HEK293T (cell line): ENCODE data around the gene MACROD2.

Experiments used
- CTCF ChIA-PET: fragments of 350-600 bp; formaldehyde crosslinking; extraction: SDS; loops from one replicate; lab custom pipeline; 2021; ENCODE audit warnings: antibody characterized with exemption, inconsistent platforms; lab: Yijun Ruan, JAX
- POLR2A ChIA-PET: fragments of 350-600 bp; formaldehyde crosslinking; extraction: SDS; loops from one replicate; lab custom pipeline; 2020; ENCODE audit warnings: antibody characterized with exemption, inconsistent platforms; lab: Yijun Ruan, JAX
- DNase-seq: peaks from one replicate; pipeline ENCODE4 v3.0.0; 2012; ENCODE audit warnings: mixed read lengths; ENCODE audit errors: extremely low spot score
- ARNT ChIP-seq: fragments of 450-650 bp; IDR thresholded peaks from 2 replicates; pipeline ENCODE4 v1.6.1; 2017; ENCODE audit warnings: mild to moderate bottlenecking
- BHLHE40 ChIP-seq: fragments of 450-650 bp; IDR thresholded peaks from 2 replicates; pipeline ENCODE4 v1.6.1; 2016; ENCODE audit warnings: mild to moderate bottlenecking, moderate library complexity, borderline replicate concordance
- CTBP1 ChIP-seq: fragments of 450-650 bp; IDR thresholded peaks from 2 replicates; pipeline ENCODE4 v1.6.1; 2016; ENCODE audit warnings: borderline replicate concordance
- ELF4 ChIP-seq: fragments of 450-650 bp; IDR thresholded peaks from 2 replicates; pipeline ENCODE4 v1.6.1; 2017; ENCODE audit warnings: antibody characterized with exemption
- FOXA1 ChIP-seq: fragments of 450-650 bp; IDR thresholded peaks from 2 replicates; pipeline ENCODE4 v1.6.1; 2016; ENCODE audit warnings: mild to moderate bottlenecking
- FOXK2 ChIP-seq: fragments of 450-650 bp; IDR thresholded peaks from 2 replicates; pipeline ENCODE4 v1.6.1; 2016; ENCODE audit warnings: mild to moderate bottlenecking
- FOXM1 ChIP-seq: fragments of 450-650 bp; IDR thresholded peaks from 2 replicates; pipeline ENCODE4 v1.6.1; 2017; ENCODE audit warnings: mild to moderate bottlenecking, borderline replicate concordance
- HDGF ChIP-seq: fragments of 450-650 bp; IDR thresholded peaks from 2 replicates; pipeline ENCODE4 v1.6.1; 2017; ENCODE audit warnings: antibody characterized with exemption, borderline replicate concordance
- L3MBTL2 ChIP-seq: fragments of 450-650 bp; conservative IDR thresholded peaks from 2 replicates; pipeline ENCODE4 v1.6.1; 2016; ENCODE audit warnings: mild to moderate bottlenecking
- LEF1 ChIP-seq: fragments of 450-650 bp; IDR thresholded peaks from 2 replicates; pipeline ENCODE4 v1.6.1; 2017; ENCODE audit warnings: mild to moderate bottlenecking, borderline replicate concordance
- NFRKB ChIP-seq: fragments of 450-650 bp; IDR thresholded peaks from 2 replicates; pipeline ENCODE4 v1.6.1; 2016; ENCODE audit warnings: mild to moderate bottlenecking, moderate library complexity
- PKNOX1 ChIP-seq: fragments of 450-650 bp; IDR thresholded peaks from 2 replicates; pipeline ENCODE4 v1.6.1; 2016
- SP1 ChIP-seq: fragments of 450-650 bp; IDR thresholded peaks from 2 replicates; pipeline ENCODE4 v1.6.1; 2017
- SUZ12 ChIP-seq: fragments of 450-650 bp; IDR thresholded peaks from 2 replicates; pipeline ENCODE4 v1.6.1; 2016; ENCODE audit warnings: mild to moderate bottlenecking
- TARDBP ChIP-seq: fragments of 450-650 bp; IDR thresholded peaks from 2 replicates; pipeline ENCODE4 v1.6.1; 2016
- ZNF384 ChIP-seq: fragments of 450-650 bp; IDR thresholded peaks from 2 replicates; pipeline ENCODE4 v1.6.1; 2016

The MACROD2 gene

DNA sequence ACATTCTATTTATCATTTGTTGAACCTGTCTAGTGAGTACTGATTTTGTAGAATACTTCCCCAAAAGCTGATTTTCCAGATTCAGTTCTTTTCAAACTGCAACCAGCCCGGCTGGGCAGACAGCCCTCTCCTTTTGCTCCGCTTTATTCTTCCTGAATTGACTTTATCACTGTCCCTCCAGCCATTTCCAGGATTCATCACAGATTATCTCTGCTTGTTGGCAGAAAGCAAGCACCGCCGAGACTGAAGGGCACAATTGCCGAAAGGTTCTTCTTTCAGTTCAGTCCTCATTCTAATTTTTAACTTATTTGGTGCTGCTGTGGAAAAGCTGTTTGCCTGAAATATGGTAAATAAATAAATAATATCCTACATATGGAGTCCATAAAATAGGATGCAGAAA lies 711.2 kb downstream of the MACROD2 start:
- DNase-seq = no peak
- TF ChIP-seq FOXA1 (no peak), ZNF384 (no peak), SP1 (no peak), NFRKB (no peak), ARNT (no peak), FOXM1 (no peak), SUZ12 (no peak), BHLHE40 (no peak), ELF4 (no peak)
- ChIA-PET POLR2A (no interaction called here), CTCF (no interaction called here)

DNA sequence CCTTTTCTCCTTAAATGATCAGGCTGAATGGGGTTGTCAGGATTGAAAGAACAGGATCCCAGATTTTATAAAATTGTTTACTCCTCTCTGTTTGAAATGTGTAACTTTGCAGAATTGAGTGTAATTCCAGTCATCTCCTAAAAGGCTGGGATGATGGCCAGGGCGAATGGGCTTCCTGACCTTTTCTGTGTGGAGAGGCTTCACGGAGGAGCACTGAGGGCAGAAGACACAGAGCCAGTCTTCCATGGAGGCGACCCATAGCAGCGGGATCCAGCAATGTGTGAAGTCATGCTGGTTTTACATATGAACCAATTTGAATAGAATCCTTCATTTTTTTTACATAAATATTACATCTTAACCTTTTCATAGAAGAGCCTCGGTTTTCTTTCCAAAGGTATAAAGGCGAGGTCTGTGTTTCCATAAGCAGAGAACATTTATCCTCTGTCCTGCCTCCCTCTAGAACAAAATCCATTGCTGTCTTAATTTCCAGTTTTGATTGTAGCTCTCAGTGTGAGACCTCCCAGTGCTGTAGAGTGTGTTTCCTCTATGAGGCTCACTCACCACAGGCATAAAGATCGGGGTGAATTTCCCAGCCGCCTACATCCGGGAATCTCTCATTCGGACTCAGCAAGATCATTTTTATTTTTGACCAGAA lies 711.8 kb downstream of the MACROD2 start:
- no peak for DNase-seq
- ChIA-PET CTCF (no interaction called here), POLR2A (no interaction called here)
- TF ChIP-seq CTBP1 (no peak), ELF4 (no peak), PKNOX1 (no peak), L3MBTL2 (no peak), ZNF384 (no peak), NFRKB (no peak), BHLHE40 (no peak), ARNT (no peak), TARDBP (no peak), FOXA1 (no peak), LEF1 (no peak), FOXK2 (no peak), SUZ12 (no peak), HDGF (no peak)

DNA sequence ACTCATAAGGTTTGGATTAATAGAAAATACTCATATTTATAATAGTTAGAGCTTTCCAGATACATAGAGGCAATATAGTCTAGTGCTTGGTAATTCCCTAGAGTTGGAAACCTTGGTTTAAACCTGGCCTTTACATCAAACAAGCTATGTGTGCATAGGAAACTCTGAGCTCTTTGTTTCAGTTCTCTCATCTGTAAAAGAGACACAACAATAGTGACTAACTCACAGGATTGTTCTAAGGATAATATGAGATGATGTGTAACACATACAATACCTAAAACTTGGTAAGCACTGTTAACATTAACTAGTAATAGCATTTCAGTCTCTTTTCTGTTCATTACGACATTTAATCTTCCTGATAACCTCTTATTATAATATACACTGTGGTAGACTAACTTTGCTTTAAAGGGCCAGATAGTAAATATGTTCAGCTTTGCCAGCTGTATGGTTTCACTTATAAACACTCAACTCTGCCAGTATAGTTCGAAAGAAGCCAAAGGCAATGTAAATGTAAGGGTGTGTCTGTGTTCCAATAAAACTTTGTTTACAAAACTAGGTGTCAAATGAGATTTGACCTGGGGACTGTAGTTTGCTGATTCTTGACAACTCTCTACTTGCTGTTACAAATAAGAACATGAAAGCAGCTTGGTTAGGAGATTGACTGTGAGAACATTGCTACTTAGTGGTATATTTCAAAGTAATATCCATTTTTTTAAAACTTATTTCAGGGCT lies 712.7 kb downstream of the MACROD2 start:
- no peak for TF ChIP-seq SP1
- no peak for TF ChIP-seq ARNT
- TF ChIP-seq FOXA1 = no peak
- no peak for TF ChIP-seq NFRKB
- TF ChIP-seq L3MBTL2 = no peak
- TF ChIP-seq TARDBP = no peak
- TF ChIP-seq LEF1 = no peak
- TF ChIP-seq CTBP1 = no peak
- TF ChIP-seq BHLHE40 = no peak
- TF ChIP-seq FOXM1 = no peak
- no peak for TF ChIP-seq ELF4
- no peak for TF ChIP-seq FOXK2
- TF ChIP-seq SUZ12 = no peak
- TF ChIP-seq PKNOX1 = no peak
- TF ChIP-seq HDGF = no peak
- no peak for TF ChIP-seq ZNF384
- POLR2A ChIA-PET = no interaction called here
- DNase-seq = no peak
- CTCF ChIA-PET = interaction anchor here (0.6 kb wide), 1 partner anchor 107 kb away, joined by 3 read pairs; no protein-coding TSS in a partner anchor

DNA sequence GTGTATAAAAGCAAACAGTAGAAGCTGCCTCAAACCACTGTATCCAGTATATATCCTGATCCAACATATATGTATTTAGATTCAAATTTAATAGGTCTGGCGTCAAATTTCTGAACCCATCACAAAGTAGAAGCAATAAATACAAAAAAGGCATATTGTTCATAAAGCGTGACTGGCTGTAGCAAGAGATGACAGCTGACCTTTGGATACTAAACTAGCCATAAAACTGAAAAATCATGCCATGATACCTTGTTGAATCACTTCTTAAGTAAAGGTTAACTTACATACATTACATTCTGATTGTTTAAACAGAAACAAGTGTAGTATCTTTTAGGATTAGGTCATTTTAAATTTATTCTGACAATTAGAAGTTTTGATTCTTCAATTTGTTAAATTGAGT lies 714.1 kb downstream of the MACROD2 start:
- no peak for DNase-seq
- TF ChIP-seq NFRKB = no peak
- TF ChIP-seq LEF1 = no peak
- no peak for TF ChIP-seq BHLHE40
- no peak for TF ChIP-seq FOXA1
- TF ChIP-seq HDGF = no peak
- TF ChIP-seq SUZ12 = no peak
- TF ChIP-seq ELF4 = no peak
- POLR2A ChIA-PET = no interaction called here
- CTCF ChIA-PET = no interaction called here

GRCh38 chr20:14710951-14711350 lies 715.6 kb downstream of the MACROD2 start:
- DNase-seq = no peak
- TF ChIP-seq CTBP1 (no peak), TARDBP (no peak), FOXM1 (no peak), FOXK2 (no peak), HDGF (no peak), PKNOX1 (no peak), FOXA1 (no peak), BHLHE40 (no peak), L3MBTL2 (no peak), LEF1 (no peak), ELF4 (no peak), SP1 (no peak), NFRKB (no peak), SUZ12 (no peak), ARNT (no peak), ZNF384 (no peak)
- ChIA-PET POLR2A (no interaction called here), CTCF (no interaction called here)

- DNase-seq = no peak
- TF ChIP-seq SP1 = no peak
- TF ChIP-seq FOXA1 = no peak
- no peak for TF ChIP-seq HDGF
- no peak for TF ChIP-seq ZNF384
- POLR2A ChIA-PET = no interaction called here
- CTCF ChIA-PET = no interaction called here
Measured at GRCh38 chr20:14711652-14712051, 716.3 kb downstream of the MACROD2 start.
